Activated CD8-positive, alpha-beta memory T cell treated with anti-CD3 and anti-CD28 coated beads for 36 hours (primary cell): ENCODE results near the gene ARHGAP20. TPM values are rescaled to one million over a fixed set of nuclear protein-coding genes. Genes with fewer than 3 reads are reported as not detected.

ENCODE experiments used
- CTCF ChIA-PET: fragments of 350-600 bp; sonication (Branson Sonifier 250); formaldehyde crosslinking; loops from one replicate; lab custom pipeline; 2021; ENCODE audit warnings: antibody characterized with exemption; lab: Charles Lee
- POLR2A ChIA-PET: fragments of 350-600 bp; sonication (Branson Sonifier 250); formaldehyde crosslinking; loops from one replicate; lab custom pipeline; 2021; ENCODE audit warnings: antibody characterized with exemption; lab: Charles Lee
- total RNA-seq, 2 experiments: library from RNA; stranded (reverse); gene quantifications; one replicate each; pipeline ENCODE4 v1.2.3, GENCODE V29; 2021

ARHGAP20 gene
- total RNA-seq, 2 experiments from 2014 or later: not detected

- ChIA-PET POLR2A (no interaction called here), CTCF (no interaction called here)
Measured at GRCh38 chr11:110724358-110724757, 12.1 kb upstream of the ARHGAP20 start.

GRCh38 chr11:110720431-110721275 is 8.4 kb upstream of the ARHGAP20 start:
- CTCF ChIA-PET: no interaction called here
- POLR2A ChIA-PET: no interaction called here

GRCh38 chr11:110716361-110716760 is 4.1 kb upstream of the ARHGAP20 start:
- CTCF ChIA-PET: no interaction called here
- POLR2A ChIA-PET: no interaction called here

GRCh38 chr11:110715541-110715940 is 3.3 kb upstream of the ARHGAP20 start:
- CTCF ChIA-PET: no interaction called here
- POLR2A ChIA-PET: no interaction called here

GRCh38 chr11:110713449-110713776 is 1.2 kb upstream of the ARHGAP20 start:
- POLR2A ChIA-PET: no interaction called here

GRCh38 chr11:110712659-110713448 is 617 bp upstream of the ARHGAP20 start:
- ChIA-PET POLR2A (no interaction called here), CTCF (no interaction called here)

More at GRCh38 chr11:110713449-110713776, 1.2 kb upstream of the ARHGAP20 start:
- CTCF ChIA-PET: no interaction called here

GRCh38 chr11:110711448-110711775 is 825 bp downstream of the ARHGAP20 start:
- ChIA-PET POLR2A (no interaction called here), CTCF (no interaction called here)

GRCh38 chr11:110710628-110711381 is 1.4 kb downstream of the ARHGAP20 start:
- CTCF ChIA-PET: no interaction called here
- POLR2A ChIA-PET: interaction anchor here (0.7 kb wide), 1 partner anchor 282 kb away, joined by 5 read pairs; no protein-coding TSS in a partner anchor

GRCh38 chr11:110704210-110704864 is 7.9 kb downstream of the ARHGAP20 start:
- CTCF ChIA-PET: no interaction called here
- POLR2A ChIA-PET: no interaction called here

- ChIA-PET POLR2A (no interaction called here), CTCF (no interaction called here)
Measured at GRCh38 chr11:110691926-110692325, 20.3 kb downstream of the ARHGAP20 start.

- ChIA-PET CTCF (interaction anchor here (0.7 kb wide), 1 partner anchor 142 kb away, joined by 3 read pairs; no protein-coding TSS in a partner anchor), POLR2A (no interaction called here)
Measured at GRCh38 chr11:110689306-110689705, 22.9 kb downstream of the ARHGAP20 start.

- ChIA-PET POLR2A (no interaction called here), CTCF (no interaction called here)
Measured at GRCh38 chr11:110679323-110679975, 32.8 kb downstream of the ARHGAP20 start.

GRCh38 chr11:110675548-110675947 is 36.7 kb downstream of the ARHGAP20 start:
- POLR2A ChIA-PET: no interaction called here
- CTCF ChIA-PET: no interaction called here

GRCh38 chr11:110665689-110666465 is 46.4 kb downstream of the ARHGAP20 start:
- POLR2A ChIA-PET: no interaction called here

GRCh38 chr11:110655967-110656366 is 56.3 kb downstream of the ARHGAP20 start:
- POLR2A ChIA-PET: no interaction called here

More at GRCh38 chr11:110665689-110666465, 46.4 kb downstream of the ARHGAP20 start:
- CTCF ChIA-PET: no interaction called here

GRCh38 chr11:110654456-110654855 is 57.8 kb downstream of the ARHGAP20 start:
- POLR2A ChIA-PET: no interaction called here
- CTCF ChIA-PET: no interaction called here

More at GRCh38 chr11:110655967-110656366, 56.3 kb downstream of the ARHGAP20 start:
- CTCF ChIA-PET: interaction anchor here (0.6 kb wide), 1 partner anchor 109 kb away, joined by 3 read pairs; no protein-coding TSS in a partner anchor

- CTCF ChIA-PET: no interaction called here
Measured at GRCh38 chr11:110645253-110645652, 67.0 kb downstream of the ARHGAP20 start.

GRCh38 chr11:110634370-110634769 is 77.9 kb downstream of the ARHGAP20 start:
- CTCF ChIA-PET: interaction anchor here (0.7 kb wide), 1 partner anchor 12 kb away, joined by 3 read pairs; no protein-coding TSS in a partner anchor
- POLR2A ChIA-PET: no interaction called here

More at GRCh38 chr11:110645253-110645652, 67.0 kb downstream of the ARHGAP20 start:
- POLR2A ChIA-PET: no interaction called here
